ENCODE results near the gene PRKCB.

The PRKCB gene

GRCh38 chr16:23829454-23829853 is 6.3 kb upstream of the PRKCB start:
- no peak overlapping the region for H3K4me3 ChIP-seq (ENCODE audit: low read length, poor library complexity, severe bottlenecking)
- H3F3A ChIP-seq (ENCODE audit: low read depth): peaks cover 5% of the 10 kb centered on the region; the same call in 1 of the 2 replicates
- H3K4me1 ChIP-seq (ENCODE audit: insufficient read depth, low read length, poor library complexity, severe bottlenecking): peaks cover 37% of the 10 kb centered on the region
- no peak overlapping the region for H3K9ac ChIP-seq (ENCODE audit: low read depth, low read length, poor library complexity, severe bottlenecking)
- H4K20me1 ChIP-seq (ENCODE audit: insufficient read depth, low read length, poor library complexity, severe bottlenecking): no peaks in the 10 kb centered on the region
- H2AFZ ChIP-seq (ENCODE audit: low read length): no peak overlapping the region
- no peaks in the 10 kb centered on the region for H3K9me2 ChIP-seq (replicated peaks; ENCODE audit: low read depth, low read length)
- H3K9me3 ChIP-seq (ENCODE audit: insufficient read depth, low read depth, low read length): peaks cover 7% of the 10 kb centered on the region; the same call in 1 of the 2 replicates
- H3K4me2 ChIP-seq (ENCODE audit: low read depth, low read length, poor library complexity, severe bottlenecking): no peak overlapping the region
- H3K36me3 ChIP-seq (ENCODE audit: insufficient read depth, low read length): no peaks in the 10 kb centered on the region; the same call in 1 of the 2 replicates
- no peaks in the 10 kb centered on the region for H3K79me2 ChIP-seq (ENCODE audit: insufficient read depth, low read length)
- no peaks in the 10 kb centered on the region for H3K27me3 ChIP-seq (ENCODE audit: insufficient read depth, low read length, poor library complexity, severe bottlenecking)
- no peak for TF ChIP-seq EZH2phosphoT487 (IDR thresholded peaks at IDR 0.05; ENCODE audit: borderline replicate concordance)
- no peak for TF ChIP-seq CTCF (conservative IDR thresholded peaks at IDR 0.05; ENCODE audit: low read length)

GRCh38 chr16:23830276-23830675 is 5.5 kb upstream of the PRKCB start:
- H3F3A ChIP-seq (ENCODE audit: low read depth): peaks cover 5% of the 10 kb centered on the region; the same call in 1 of the 2 replicates
- no peak overlapping the region for H3K4me2 ChIP-seq (ENCODE audit: low read depth, low read length, poor library complexity, severe bottlenecking)
- no peaks in the 10 kb centered on the region for H4K20me1 ChIP-seq (ENCODE audit: insufficient read depth, low read length, poor library complexity, severe bottlenecking)
- H2AFZ ChIP-seq (ENCODE audit: low read length): no peak overlapping the region
- H3K79me2 ChIP-seq (ENCODE audit: insufficient read depth, low read length): no peaks in the 10 kb centered on the region
- H3K36me3 ChIP-seq (ENCODE audit: insufficient read depth, low read length): no peaks in the 10 kb centered on the region; the same call in 1 of the 2 replicates
- H3K27me3 ChIP-seq (ENCODE audit: insufficient read depth, low read length, poor library complexity, severe bottlenecking): no peaks in the 10 kb centered on the region
- no peak overlapping the region for H3K4me3 ChIP-seq (ENCODE audit: low read length, poor library complexity, severe bottlenecking)
- no peaks in the 10 kb centered on the region for H3K9me2 ChIP-seq (replicated peaks; ENCODE audit: low read depth, low read length)
- TF ChIP-seq CTCF (conservative IDR thresholded peaks at IDR 0.05; ENCODE audit: low read length): no peak
- TF ChIP-seq EZH2phosphoT487 (IDR thresholded peaks at IDR 0.05; ENCODE audit: borderline replicate concordance): no peak
- H3K9me3 ChIP-seq (ENCODE audit: insufficient read depth, low read depth, low read length): peaks cover 7% of the 10 kb centered on the region; the same call in 1 of the 2 replicates
- H3K4me1 ChIP-seq (ENCODE audit: insufficient read depth, low read length, poor library complexity, severe bottlenecking): peaks cover 46% of the 10 kb centered on the region
- H3K9ac ChIP-seq (ENCODE audit: low read depth, low read length, poor library complexity, severe bottlenecking): no peak overlapping the region

- Histone ChIP-seq H3K27me3 (ENCODE audit: insufficient read depth, low read length, poor library complexity, severe bottlenecking) (no peaks in the 10 kb centered on the region), H4K20me1 (ENCODE audit: insufficient read depth, low read length, poor library complexity, severe bottlenecking) (peaks cover 13% of the 10 kb centered on the region), H3K9me2 (replicated peaks; ENCODE audit: low read depth, low read length) (no peaks in the 10 kb centered on the region), H3F3A (ENCODE audit: low read depth) (peaks cover 5% of the 10 kb centered on the region; the same call in 1 of the 2 replicates), H3K4me2 (ENCODE audit: low read depth, low read length, poor library complexity, severe bottlenecking) (no peak overlapping the region), H3K4me3 (ENCODE audit: low read length, poor library complexity, severe bottlenecking) (no peak overlapping the region), H2AFZ (ENCODE audit: low read length) (no peak overlapping the region), H3K9me3 (ENCODE audit: insufficient read depth, low read depth, low read length) (peaks cover 7% of the 10 kb centered on the region; the same call in 1 of the 2 replicates), H3K79me2 (ENCODE audit: insufficient read depth, low read length) (peaks cover 19% of the 10 kb centered on the region), H3K4me1 (ENCODE audit: insufficient read depth, low read length, poor library complexity, severe bottlenecking) (peaks cover 34% of the 10 kb centered on the region), H3K36me3 (ENCODE audit: insufficient read depth, low read length) (no peaks in the 10 kb centered on the region; the same call in 1 of the 2 replicates), H3K9ac (ENCODE audit: low read depth, low read length, poor library complexity, severe bottlenecking) (no peak overlapping the region)
- TF ChIP-seq CTCF (conservative IDR thresholded peaks at IDR 0.05; ENCODE audit: low read length) (no peak), EZH2phosphoT487 (IDR thresholded peaks at IDR 0.05; ENCODE audit: borderline replicate concordance) (no peak)
These were observed 2.9 kb upstream of the PRKCB start for GRCh38 chr16:23832882-23833281.
